ENCODE measurements around the gene ULBP3. TPM values are rescaled to one million over a fixed set of nuclear protein-coding genes. Genes with fewer than 3 reads are reported as not detected.

Gene ULBP3
- total RNA-seq, 2 experiments from 2014 or later, result 0.44 TPM; not detected in 1

GRCh38 chr6:150056916-150057315, 12.0 kb downstream of the ULBP3 start:
- H3K4me3 ChIP-seq (ENCODE audit: low read length), result no peak overlapping the region
- peaks cover 9% of the 10 kb centered on the region for H3K4me1 ChIP-seq (ENCODE audit: insufficient read depth, low read length)
- no peak overlapping the region for H3K27ac ChIP-seq (ENCODE audit: low read depth in 1 of 2, low read length in 2 of 2)
- H3K36me3 ChIP-seq (ENCODE audit: insufficient read depth, low read length), result no peaks in the 10 kb centered on the region
- H3K9me3 ChIP-seq (ENCODE audit: control insufficient read depth in 1 of 2, insufficient read depth in 1 of 2, low read length in 2 of 2), result peaks cover 0 to 4% of the 10 kb centered on the region in 2 experiments
- peaks cover 10% of the 10 kb centered on the region for H3K4me1 Mint-ChIP-seq (ENCODE audit: low read depth)
- no peak for ATAC-seq (ENCODE audit: poor library complexity)
- H3K9me3 Mint-ChIP-seq, result no peaks in the 10 kb centered on the region
- H3K27me3 ChIP-seq (ENCODE audit: control insufficient read depth in 1 of 2, insufficient read depth in 2 of 2, low read length in 2 of 2), result peaks cover 17 to 29% of the 10 kb centered on the region in 2 experiments
- H3K4me3 Mint-ChIP-seq, result no peak overlapping the region
- no peak for DNase-seq
- peaks cover 75% of the 10 kb centered on the region for H3K27me3 Mint-ChIP-seq
- intact Hi-C loops (cut with DNase I, micrococcal nuclease), result no loop called here
- H3K36me3 Mint-ChIP-seq (ENCODE audit: low read depth), result no peaks in the 10 kb centered on the region
- TF ChIP-seq CTCF (IDR thresholded peaks at IDR 0.05), result no peak
- POLR2A ChIA-PET, result no interaction called here
- CTCF ChIA-PET, result interaction anchor here (1.2 kb wide), 1 partner anchor 24 kb away, joined by 3 read pairs; no protein-coding TSS in a partner anchor
- H3K27ac Mint-ChIP-seq, result no peak overlapping the region

GRCh38 chr6:150056156-150056555, 12.8 kb downstream of the ULBP3 start:
- Histone ChIP-seq H3K4me1 (ENCODE audit: insufficient read depth, low read length) (peaks cover 9% of the 10 kb centered on the region), H3K36me3 (ENCODE audit: insufficient read depth, low read length) (no peaks in the 10 kb centered on the region), H3K27me3 (ENCODE audit: control insufficient read depth in 1 of 2, insufficient read depth in 2 of 2, low read length in 2 of 2) (peaks cover 24 to 30% of the 10 kb centered on the region in 2 experiments), H3K9me3 (ENCODE audit: control insufficient read depth in 1 of 2, insufficient read depth in 1 of 2, low read length in 2 of 2) (peaks cover 0 to 4% of the 10 kb centered on the region in 2 experiments), H3K4me3 (ENCODE audit: low read length) (no peak overlapping the region), H3K27ac (ENCODE audit: low read depth in 1 of 2, low read length in 2 of 2) (no peak overlapping the region)
- no peak overlapping the region for H3K4me3 Mint-ChIP-seq
- DNase-seq, result no peak
- peaks cover 81% of the 10 kb centered on the region for H3K27me3 Mint-ChIP-seq
- intact Hi-C loops (cut with DNase I, micrococcal nuclease), result no loop called here
- peaks cover 10% of the 10 kb centered on the region for H3K4me1 Mint-ChIP-seq (ENCODE audit: low read depth)
- ATAC-seq (ENCODE audit: poor library complexity), result no peak
- no peaks in the 10 kb centered on the region for H3K36me3 Mint-ChIP-seq (ENCODE audit: low read depth)
- no peak for TF ChIP-seq CTCF (IDR thresholded peaks at IDR 0.05)
- POLR2A ChIA-PET, result no interaction called here
- H3K27ac Mint-ChIP-seq, result no peak overlapping the region
- no peaks in the 10 kb centered on the region for H3K9me3 Mint-ChIP-seq
- CTCF ChIA-PET, result interaction anchor here (1.2 kb wide), 1 partner anchor 25 kb away, joined by 3 read pairs; no protein-coding TSS in a partner anchor

GRCh38 chr6:150055131-150055530, 13.8 kb downstream of the ULBP3 start:
- Mint-ChIP-seq H3K4me1 (ENCODE audit: low read depth) (peaks cover 7% of the 10 kb centered on the region), H3K4me3 (no peak overlapping the region), H3K36me3 (ENCODE audit: low read depth) (no peaks in the 10 kb centered on the region), H3K9me3 (no peaks in the 10 kb centered on the region), H3K27ac (no peak overlapping the region), H3K27me3 (peaks cover 84% of the 10 kb centered on the region)
- H3K4me3 ChIP-seq (ENCODE audit: low read length), result no peak overlapping the region
- ATAC-seq (ENCODE audit: poor library complexity) (no peak), DNase-seq (no peak)
- ChIA-PET CTCF (interaction anchor here (1.1 kb wide), 1 partner anchor 16 kb away, joined by 3 read pairs; no protein-coding TSS in a partner anchor), POLR2A (interaction anchor here (0.8 kb wide), 1 partner anchor 24 kb away, joined by 3 read pairs; no protein-coding TSS in a partner anchor)
- intact Hi-C loops (cut with DNase I, micrococcal nuclease), result no loop called here
- no peak for TF ChIP-seq CTCF (IDR thresholded peaks at IDR 0.05)
- H3K36me3 ChIP-seq (ENCODE audit: insufficient read depth, low read length), result no peaks in the 10 kb centered on the region
- H3K27ac ChIP-seq (ENCODE audit: low read depth in 1 of 2, low read length in 2 of 2), result no peak overlapping the region
- peaks cover 7% of the 10 kb centered on the region for H3K4me1 ChIP-seq (ENCODE audit: insufficient read depth, low read length)
- peaks cover 0 to 4% of the 10 kb centered on the region in 2 experiments for H3K9me3 ChIP-seq (ENCODE audit: control insufficient read depth in 1 of 2, insufficient read depth in 1 of 2, low read length in 2 of 2)
- H3K27me3 ChIP-seq (ENCODE audit: control insufficient read depth in 1 of 2, insufficient read depth in 2 of 2, low read length in 2 of 2), result peaks cover 33 to 35% of the 10 kb centered on the region in 2 experiments
